ENCODE results near the gene ATP5IF1.

The ATP5IF1 gene

GRCh38 chr1:28267633-28268032 lies 31.7 kb downstream of the ATP5IF1 start:
- no peak for DNase-seq

- DNase-seq = no peak
Observed at GRCh38 chr1:28269529-28269928, 33.6 kb downstream of the ATP5IF1 start.

- DNase-seq = no peak
Observed at GRCh38 chr1:28272215-28272852, 36.4 kb downstream of the ATP5IF1 start.

- DNase-seq = no peak
Observed at GRCh38 chr1:28273216-28273860, 37.4 kb downstream of the ATP5IF1 start.

- DNase-seq = no peak
Observed at GRCh38 chr1:28278763-28279162, 42.8 kb downstream of the ATP5IF1 start.

- no peak for DNase-seq
Observed at GRCh38 chr1:28279721-28280120, 43.8 kb downstream of the ATP5IF1 start.

- no peak for DNase-seq
Observed at GRCh38 chr1:28280501-28280900, 44.6 kb downstream of the ATP5IF1 start.

- DNase-seq = no peak
Observed at GRCh38 chr1:28280977-28281381, 45.1 kb downstream of the ATP5IF1 start.

- DNase-seq = no peak
Observed at GRCh38 chr1:28281608-28282425, 45.9 kb downstream of the ATP5IF1 start.

GRCh38 chr1:28282426-28283407 lies 46.8 kb downstream of the ATP5IF1 start:
- no peak for DNase-seq

GRCh38 chr1:28286111-28286510 lies 50.2 kb downstream of the ATP5IF1 start:
- no peak for DNase-seq

Measured in effector CD4-positive, alpha-beta T cell (primary cell).